Lung (tissue), 12 donors: ENCODE measurements around the gene EML2. TPM values are rescaled to one million over a fixed set of nuclear protein-coding genes. Genes with fewer than 3 reads are reported as not detected.

ENCODE experiments used
- ATAC-seq: fragments of 200-7000 bp; cut with Tn5 transposase; one replicate; pipeline ENCODE4 v1.9.1; 2020; ENCODE audit warnings: moderate number of reproducible peaks; ENCODE audit not compliant: insufficient read depth, low FRiP score
- DNase-seq, 3 donors: peaks; one replicate each; pipeline ENCODE4 v3.0.0-alpha.2; 2013 to 2017
- H3K27ac ChIP-seq, 2 donors: one replicate each; pipeline ENCODE4 v1.5.1; 2013; ENCODE audit warnings: mild to moderate bottlenecking in 2 of 2, moderate library complexity in 2 of 2, control low read depth in 1 of 2, inconsistent platforms in 1 of 2, low read depth in 1 of 2, low read length in 1 of 2
- H3K27me3 ChIP-seq, 3 donors: one replicate each; pipeline ENCODE4 v1.5.1; 2013; ENCODE audit warnings: low read length in 2 of 3; ENCODE audit not compliant: control insufficient read depth in 3 of 3, insufficient read depth in 3 of 3
- H3K36me3 ChIP-seq, 4 donors: one replicate each; pipeline ENCODE4 v1.5.1; 2013; ENCODE audit warnings: low read length in 4 of 4, mild to moderate bottlenecking in 1 of 4, moderate library complexity in 1 of 4; ENCODE audit not compliant: control insufficient read depth in 4 of 4, insufficient read depth in 4 of 4
- H3K4me1 ChIP-seq, 5 donors: one replicate each; pipeline ENCODE4 v1.5.1; 2013; ENCODE audit warnings: low read length in 5 of 5, mild to moderate bottlenecking in 2 of 5, moderate library complexity in 1 of 5; ENCODE audit not compliant: control insufficient read depth in 5 of 5, insufficient read depth in 5 of 5
- H3K4me3 ChIP-seq: one replicate; pipeline ENCODE4 v1.5.1; 2013; ENCODE audit warnings: mild to moderate bottlenecking, control low read depth, moderate library complexity
- H3K9ac ChIP-seq, 2 donors: one replicate each; pipeline ENCODE4 v1.5.1; 2013; ENCODE audit warnings: low read length in 2 of 2, control low read depth in 1 of 2; ENCODE audit not compliant: insufficient read depth in 1 of 2
- H3K9me3 ChIP-seq, 4 donors: one replicate each; pipeline ENCODE4 v1.5.1; 2013; ENCODE audit warnings: low read length in 3 of 4, mild to moderate bottlenecking in 1 of 4, moderate library complexity in 1 of 4; ENCODE audit not compliant: control insufficient read depth in 4 of 4, insufficient read depth in 3 of 4
- CTCF ChIP-seq: IDR thresholded peaks from 2 replicates; pipeline ENCODE4 v1.5.1; 2012; ENCODE audit warnings: mild to moderate bottlenecking; ENCODE audit errors: control extremely low read depth, extremely low read depth
- WGBS, 2 donors: extraction: QIAGEN DNeasy Blood & Tissue Kit; methylation state at CpG; one replicate each; pipeline ENCODE4 v1.1.7; 2013; 5-methylcytosine and 5-hydroxymethylcytosine counted together
- polyA plus RNA-seq, 2 donors: library from polyadenylated mRNA; stranded (reverse); fragments of 200-250 nt; gene quantifications; one replicate each; pipeline ENCODE4 v1.2.1, GENCODE V29; 2013
- total RNA-seq, 2 donors: library from RNA; depleted of rRNA in 1 of 2; stranded (reverse); fragments of >200 nt in 1 of 2; gene quantifications; one replicate each; pipeline ENCODE4 v1.2.1, GENCODE V29; 2014 to 2021
- donor health status: control.
- donor health status: control.
- donor health status: Bipolar disorder and iron deficiency.
- donor health status: healthy.
- donor health status: DM: yes; HTN: yes; CAD: no.

EML2 gene
- total and polyA plus RNA-seq, 4 donors, result 31.9 to 74.5 (median 40.1) TPM

GRCh38 chr19:45643927-45644771 lies 5.0 kb upstream of the EML2 start:
- no peak overlapping the region for H3K27ac ChIP-seq
- WGBS, 2 donors, result 45 to 52% methylated on average over 14 of the region's 14 CpGs
- no peak overlapping the region for H3K4me3 ChIP-seq
- no peak for DNase-seq
- peaks cover 0 to 19% (median 18%) of the 10 kb centered on the region in 3 donors for H3K27me3 ChIP-seq
- H3K36me3 ChIP-seq, result no peaks in the 10 kb centered on the region
- no peak for TF ChIP-seq CTCF
- H3K4me1 ChIP-seq, result peaks cover 0 to 17% (median 0%) of the 10 kb centered on the region in 5 donors
- no peaks in the 10 kb centered on the region for H3K9me3 ChIP-seq
- ATAC-seq, result no peak
- H3K9ac ChIP-seq, result no peak overlapping the region

- no peak overlapping the region for H3K4me3 ChIP-seq
- 5 to 9% methylated on average over 33 to 39 of the region's 39 CpGs for WGBS, 2 donors
Observed at GRCh38 chr19:45643024-45643926, 4.1 kb upstream of the EML2 start.

More at GRCh38 chr19:45643024-45643926, 4.1 kb upstream of the EML2 start:
- DNase-seq, result peak; percentile 84 to 91 (median 86)
- Histone ChIP-seq H3K9me3 (no peaks in the 10 kb centered on the region), H3K9ac (no peak overlapping the region), H3K36me3 (no peaks in the 10 kb centered on the region), H3K27ac (no peak overlapping the region), H3K27me3 (peaks cover 0 to 19% (median 18%) of the 10 kb centered on the region in 3 donors), H3K4me1 (peaks cover 0 to 22% (median 0%) of the 10 kb centered on the region in 5 donors)
- peak; percentile 96 for TF ChIP-seq CTCF
- ATAC-seq, result no peak
